Colonic mucosa (tissue), 4 donors: ENCODE measurements around the gene TCF4. TPM values are rescaled to one million over a fixed set of nuclear protein-coding genes. Genes with fewer than 3 reads are reported as not detected.

Experiments used
- DNase-seq: peaks from one replicate; pipeline ENCODE4 v3.0.0-alpha.2; 2020
- H3K27ac ChIP-seq: fragments of 200-600 bp; one replicate; pipeline ENCODE4 v1.8.0; 2021
- H3K27me3 ChIP-seq: fragments of 200-600 bp; one replicate; pipeline ENCODE4 v1.8.0; 2021
- H3K36me3 ChIP-seq: fragments of 200-600 bp; one replicate; pipeline ENCODE4 v1.8.0; 2021
- H3K4me1 ChIP-seq: fragments of 200-600 bp; one replicate; pipeline ENCODE4 v1.8.0; 2021; ENCODE audit warnings: mild to moderate bottlenecking
- H3K4me3 ChIP-seq: fragments of 200-600 bp; one replicate; pipeline ENCODE4 v1.8.0; 2021
- H3K9ac ChIP-seq, 2 donors: one replicate each; pipeline ENCODE4 v1.7.0; 2013; ENCODE audit warnings: control low read depth in 2 of 2, low read depth in 2 of 2, low read length in 2 of 2
- H3K9me3 ChIP-seq: fragments of 200-600 bp; one replicate; pipeline ENCODE4 v1.8.0; 2021
- intact Hi-C: fragments of 100-400 bp; cut with DNase I; formaldehyde crosslinking; loops from one replicate; pipeline ENCODE4 v1.14.1; 2022
- total RNA-seq, 2 donors: library from RNA; stranded (reverse); fragmentation: NEBNext Ultra II Directional in 1 of 2; extraction: Animal tissue kit (Norgen Biotek cat#: 25700) in 1 of 2; gene quantifications; one replicate each; pipeline ENCODE4 v1.2.1, GENCODE V29; 2021
- TF ChIP-seq, protein P1 (sequence below): fragments of 200-600 bp; IDR thresholded peaks from one replicate; pipeline ENCODE4 v1.8.0; 2022; ENCODE audit warnings: antibody characterized with exemption, mild to moderate bottlenecking
- donor health status: healthy.
- donor health status: DM: no; HTN: no; CAD: no.
- donor health status: DM: no; HTN: no; CAD: no.

TCF4 gene
- total RNA-seq, 2 donors from 2014 or later, result 9.8 to 29.0 TPM

DNA sequence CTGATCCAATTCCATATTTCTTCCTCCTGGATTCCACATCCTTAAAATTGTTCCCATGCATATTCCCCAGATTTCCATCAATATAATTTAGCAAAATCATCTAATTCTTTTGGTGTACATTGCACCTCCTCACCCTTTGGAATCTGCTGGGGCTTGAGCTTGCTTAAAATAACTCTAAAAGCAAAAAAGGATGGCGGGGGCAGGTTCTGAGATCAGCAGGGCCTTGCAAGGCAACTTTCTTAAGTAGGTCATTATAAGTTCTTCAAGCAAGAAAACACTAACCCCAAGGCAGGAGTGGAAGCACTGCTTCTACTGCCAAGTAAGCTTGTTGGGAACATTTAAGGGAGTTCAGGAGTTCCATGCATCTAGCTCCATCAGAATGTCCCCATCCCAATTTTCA is 374.4 kb downstream of the TCF4 start:
- intact Hi-C loops, result no loop called here
- no peaks in the 10 kb centered on the region for H3K36me3 ChIP-seq
- TF ChIP-seq, protein P1, sequence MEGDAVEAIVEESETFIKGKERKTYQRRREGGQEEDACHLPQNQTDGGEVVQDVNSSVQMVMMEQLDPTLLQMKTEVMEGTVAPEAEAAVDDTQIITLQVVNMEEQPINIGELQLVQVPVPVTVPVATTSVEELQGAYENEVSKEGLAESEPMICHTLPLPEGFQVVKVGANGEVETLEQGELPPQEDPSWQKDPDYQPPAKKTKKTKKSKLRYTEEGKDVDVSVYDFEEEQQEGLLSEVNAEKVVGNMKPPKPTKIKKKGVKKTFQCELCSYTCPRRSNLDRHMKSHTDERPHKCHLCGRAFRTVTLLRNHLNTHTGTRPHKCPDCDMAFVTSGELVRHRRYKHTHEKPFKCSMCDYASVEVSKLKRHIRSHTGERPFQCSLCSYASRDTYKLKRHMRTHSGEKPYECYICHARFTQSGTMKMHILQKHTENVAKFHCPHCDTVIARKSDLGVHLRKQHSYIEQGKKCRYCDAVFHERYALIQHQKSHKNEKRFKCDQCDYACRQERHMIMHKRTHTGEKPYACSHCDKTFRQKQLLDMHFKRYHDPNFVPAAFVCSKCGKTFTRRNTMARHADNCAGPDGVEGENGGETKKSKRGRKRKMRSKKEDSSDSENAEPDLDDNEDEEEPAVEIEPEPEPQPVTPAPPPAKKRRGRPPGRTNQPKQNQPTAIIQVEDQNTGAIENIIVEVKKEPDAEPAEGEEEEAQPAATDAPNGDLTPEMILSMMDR, result no peak
- no peak overlapping the region for H3K9ac ChIP-seq
- H3K4me1 ChIP-seq, result no peaks in the 10 kb centered on the region
- no peaks in the 10 kb centered on the region for H3K9me3 ChIP-seq
- H3K4me3 ChIP-seq, result no peak overlapping the region
- DNase-seq, result no peak
- no peaks in the 10 kb centered on the region for H3K27me3 ChIP-seq
- no peak overlapping the region for H3K27ac ChIP-seq

DNA sequence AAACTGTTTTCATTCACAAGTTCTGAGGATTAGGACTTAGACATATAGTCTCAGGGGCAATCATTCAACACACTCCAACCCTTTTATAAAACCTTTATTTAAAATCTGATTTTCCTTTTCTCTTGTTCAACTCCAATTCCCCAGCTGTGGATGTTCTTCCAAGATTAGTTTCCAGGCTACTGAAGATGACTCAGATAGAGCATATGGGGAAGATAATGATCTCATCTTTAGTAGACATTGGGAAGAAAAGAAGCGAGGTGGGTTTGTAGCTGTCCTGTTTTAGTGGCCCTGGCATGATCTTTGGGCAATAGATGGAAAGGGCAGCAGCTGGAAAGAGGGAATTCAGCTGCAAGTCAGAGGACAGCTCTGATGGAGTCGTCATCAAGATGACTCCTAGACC is 381.1 kb downstream of the TCF4 start:
- Histone ChIP-seq H3K9me3 (no peaks in the 10 kb centered on the region), H3K27ac (no peak overlapping the region), H3K36me3 (no peaks in the 10 kb centered on the region), H3K9ac (no peak overlapping the region), H3K4me3 (no peak overlapping the region), H3K27me3 (no peaks in the 10 kb centered on the region), H3K4me1 (no peaks in the 10 kb centered on the region)
- no peak for DNase-seq
- intact Hi-C loops, result no loop called here
- TF ChIP-seq, protein P1, result no peak

DNA sequence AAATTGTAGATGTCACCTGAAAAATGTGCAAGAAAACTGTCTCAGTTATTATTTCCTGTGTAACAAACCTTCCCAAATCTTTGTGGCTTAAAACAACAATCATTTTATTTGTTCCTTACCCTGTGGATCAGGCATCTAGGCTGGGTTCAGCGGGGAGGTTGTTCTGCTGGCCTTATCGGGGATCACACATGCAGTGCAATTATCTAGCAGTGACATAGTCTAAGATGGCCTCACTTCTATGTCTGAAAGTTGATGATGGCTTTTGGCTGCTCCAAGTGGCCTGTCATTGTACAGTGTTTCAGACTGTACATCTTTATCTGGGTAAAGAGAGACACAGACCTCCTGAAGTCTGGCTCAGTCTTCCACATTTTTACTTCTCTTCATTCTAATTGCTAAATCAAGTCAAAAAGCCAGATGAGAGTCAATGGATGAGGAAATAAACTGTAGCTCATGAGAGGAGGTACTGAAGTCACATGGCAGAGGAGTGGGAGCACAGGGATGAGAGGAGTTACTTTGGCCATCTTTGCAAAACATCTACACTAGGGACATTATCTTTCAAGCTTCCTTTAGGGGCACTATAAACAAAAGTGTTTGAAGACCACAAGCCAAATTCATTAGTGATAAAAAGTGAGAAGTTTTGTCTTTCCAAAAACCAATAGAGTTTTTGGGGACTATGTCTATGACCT is 385.6 kb downstream of the TCF4 start:
- Histone ChIP-seq H3K4me3 (no peak overlapping the region), H3K9ac (no peak overlapping the region), H3K4me1 (no peaks in the 10 kb centered on the region), H3K27me3 (no peaks in the 10 kb centered on the region), H3K9me3 (no peaks in the 10 kb centered on the region), H3K36me3 (no peaks in the 10 kb centered on the region), H3K27ac (no peak overlapping the region)
- TF ChIP-seq, protein P1, result no peak
- DNase-seq, result no peak
- intact Hi-C loops, result no loop called here

DNA sequence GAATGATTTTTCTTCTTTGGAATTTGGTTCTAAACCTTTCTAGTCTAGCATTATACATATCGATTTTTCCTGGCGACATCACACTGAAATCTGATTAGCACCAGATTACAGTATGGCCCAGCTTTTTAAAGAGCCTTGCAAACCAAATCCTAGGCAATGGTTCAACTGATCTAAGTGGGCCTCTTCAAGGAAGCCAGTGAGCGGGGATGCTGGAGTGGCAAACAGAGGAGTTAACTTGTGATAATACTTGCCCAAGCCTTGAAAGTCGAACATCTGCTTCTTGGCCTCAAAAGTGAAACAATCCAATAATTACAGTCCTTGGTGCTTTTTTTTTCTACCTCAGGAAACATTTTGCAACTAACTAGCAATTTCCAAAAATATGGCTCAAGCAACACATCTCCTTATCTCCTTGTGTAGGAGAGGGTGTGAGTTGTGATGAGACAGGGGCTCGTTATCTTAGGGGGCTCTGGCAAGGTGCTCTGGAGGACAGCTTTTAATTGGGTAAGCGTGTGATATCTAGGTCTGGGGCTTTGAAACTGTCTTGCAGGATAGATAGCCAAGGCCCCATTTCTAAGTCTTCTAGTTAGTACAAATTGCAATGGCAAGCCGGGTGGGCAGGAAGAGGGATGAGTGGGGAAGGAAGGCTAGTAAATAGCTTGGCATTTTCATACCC is 388.6 kb downstream of the TCF4 start:
- Histone ChIP-seq H3K4me1 (no peaks in the 10 kb centered on the region), H3K36me3 (no peaks in the 10 kb centered on the region), H3K27me3 (no peaks in the 10 kb centered on the region), H3K9me3 (no peaks in the 10 kb centered on the region), H3K27ac (no peak overlapping the region), H3K4me3 (no peak overlapping the region), H3K9ac (no peak overlapping the region)
- TF ChIP-seq, protein P1, result no peak
- intact Hi-C loops, result no loop called here
- DNase-seq, result no peak

DNA sequence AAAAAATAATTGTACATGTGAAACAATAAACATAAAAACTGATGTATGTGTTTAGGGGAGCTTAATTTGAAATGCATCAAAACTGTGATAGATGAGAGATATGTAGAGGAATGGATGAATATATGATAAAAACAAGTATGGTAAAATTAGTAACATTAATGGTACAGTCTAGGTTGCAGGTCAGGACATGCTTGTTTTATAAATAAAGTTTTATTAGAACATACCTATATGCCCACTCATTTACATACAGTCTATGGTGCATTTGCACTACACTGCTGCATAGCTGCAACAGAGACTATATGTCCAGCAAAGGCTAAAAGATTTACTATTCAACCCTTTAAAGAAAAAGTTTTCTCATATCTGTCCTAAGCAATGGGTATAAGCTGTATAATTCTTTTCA is 392.1 kb downstream of the TCF4 start:
- DNase-seq, result no peak
- H3K36me3 ChIP-seq, result no peaks in the 10 kb centered on the region
- H3K27ac ChIP-seq, result no peak overlapping the region

More for the DNA sequence above, 392.1 kb downstream of the TCF4 start:
- no peaks in the 10 kb centered on the region for H3K27me3 ChIP-seq
- H3K4me1 ChIP-seq, result no peaks in the 10 kb centered on the region
- no peak overlapping the region for H3K9ac ChIP-seq
- intact Hi-C loops, result no loop called here
- no peaks in the 10 kb centered on the region for H3K9me3 ChIP-seq
- TF ChIP-seq, protein P1, result no peak
- no peak overlapping the region for H3K4me3 ChIP-seq
